Lower leg skin (tissue), 4 donors: Measurements from ENCODE around the gene VEZF1. TPM values are rescaled to one million over a fixed set of nuclear protein-coding genes. Genes with fewer than 3 reads are reported as not detected.

Source experiments
- DNase-seq, 2 donors: peaks; one replicate each; pipeline ENCODE4 v3.0.0-alpha.2; 2019; ENCODE audit warnings: low spot score in 2 of 2
- H3K4me3 ChIP-seq: fragments of 200-600 bp; sonication (generic); 2 replicates; pipeline ENCODE4 v1.5.1; 2017; ENCODE audit warnings: mild to moderate bottlenecking, low read depth; ENCODE audit not compliant: poor library complexity, severe bottlenecking
- CTCF ChIP-seq, 3 donors: fragments of 450-650 bp; IDR thresholded peaks; one replicate each; pipeline ENCODE4 v1.5.1; 2016; ENCODE audit warnings: antibody characterized with exemption in 3 of 3, mild to moderate bottlenecking in 3 of 3, moderate library complexity in 2 of 3
- POLR2A ChIP-seq, 2 donors: fragments of 450-650 bp; IDR thresholded peaks; one replicate each; pipeline ENCODE4 v1.6.1; 2016 to 2017; ENCODE audit warnings: antibody characterized with exemption in 2 of 2, mild to moderate bottlenecking in 1 of 2, moderate library complexity in 1 of 2
- WGBS, 2 donors: methylation state at CpG; one replicate each; pipeline ENCODE4 v1.1.5; 2018; 5-methylcytosine and 5-hydroxymethylcytosine counted together
- intact Hi-C: fragments of 100-400 bp; cut with DNase I; formaldehyde crosslinking; loops from one replicate; pipeline ENCODE4 v1.15.0; 2023; ENCODE audit warnings: low total_unique reads
- total RNA-seq, 4 donors: library from RNA; depleted of rRNA; stranded (reverse); fragments of >200 nt; gene quantifications; one replicate each; pipeline ENCODE4 v1.1.0, GENCODE V29; 2016

The VEZF1 gene
- total RNA-seq, 4 donors from 2014 or later = 30.3 to 56.1 (median 46.6) TPM

GRCh38 chr17:57935833-57936807, 51.9 kb downstream of the VEZF1 start:
- H3K4me3 ChIP-seq = no peak overlapping the region
- WGBS, 2 donors = 49 to 53% methylated on average over 11 of the region's 11 CpGs
- intact Hi-C loops = no loop called here
- DNase-seq = no peak
- TF ChIP-seq POLR2A (IDR thresholded peaks at IDR 0.05) (no peak), CTCF (IDR thresholded peaks at IDR 0.05) (no peak)

GRCh38 chr17:57931488-57932137, 56.4 kb downstream of the VEZF1 start:
- TF ChIP-seq CTCF (IDR thresholded peaks at IDR 0.05) = no peak
- TF ChIP-seq POLR2A (IDR thresholded peaks at IDR 0.05) = no peak
- 64 to 78% methylated on average over 12 of the region's 12 CpGs for WGBS, 2 donors
- DNase-seq = no peak
- H3K4me3 ChIP-seq = no peak overlapping the region
- intact Hi-C loops = no loop called here

GRCh38 chr17:57930239-57930638, 57.8 kb downstream of the VEZF1 start:
- intact Hi-C loops = no loop called here
- DNase-seq = no peak
- 90 to 91% methylated on average over 5 of the region's 5 CpGs for WGBS, 2 donors
- H3K4me3 ChIP-seq = no peak overlapping the region
- TF ChIP-seq POLR2A (IDR thresholded peaks at IDR 0.05) = no peak
- TF ChIP-seq CTCF (IDR thresholded peaks at IDR 0.05) = no peak

- TF ChIP-seq POLR2A (IDR thresholded peaks at IDR 0.05) (no peak), CTCF (IDR thresholded peaks at IDR 0.05) (no peak)
- intact Hi-C loops = no loop called here
- no peak overlapping the region for H3K4me3 ChIP-seq
- no peak for DNase-seq
- WGBS, 2 donors = 72 to 73% methylated on average over 4 of the region's 4 CpGs
These were observed 58.7 kb downstream of the VEZF1 start for GRCh38 chr17:57929386-57929785.

- TF ChIP-seq CTCF (IDR thresholded peaks at IDR 0.05) = no peak
- no peak overlapping the region for H3K4me3 ChIP-seq
- intact Hi-C loops = no loop called here
- no peak for DNase-seq
- WGBS, 2 donors = 47 to 50% methylated on average over 5 of the region's 5 CpGs
These were observed 59.1 kb downstream of the VEZF1 start for GRCh38 chr17:57928928-57929327.
